ENCODE measurements around the gene DARS1.

- TF ChIP-seq CTCF (IDR thresholded peaks at IDR 0.05; ENCODE audit: poor library complexity): no peak
- TF ChIP-seq EZH2phosphoT487 (IDR thresholded peaks at IDR 0.05; ENCODE audit: low read depth, severe bottlenecking, unreplicated experiment): no peak
Measured at GRCh38 chr2:135875491-135876065, 109.8 kb downstream of the DARS1 start.
